HepG2 (cell line): ENCODE data around the gene THOC1.

Experiments used
- ZBTB7A ChIP-seq: sonication (generic); formaldehyde crosslinking; IDR thresholded peaks from 2 replicates; pipeline ENCODE4 v1.8.0; 2022; ENCODE audit warnings: mild to moderate bottlenecking, missing genetic modification reagents
- ZNF430 ChIP-seq: sonication (generic); formaldehyde crosslinking; IDR thresholded peaks from 2 replicates; pipeline ENCODE4 v1.9.0; 2021; ENCODE audit warnings: mild to moderate bottlenecking, missing genetic modification reagents

- TF ChIP-seq ZBTB7A (CRISPR knock-in tag) (no peak), ZNF430 (no peak)
These were observed 86.1 kb downstream of the THOC1 start for GRCh38 chr18:181711-182110.
